Coronary artery (tissue), 2 donors: Measurements from ENCODE around the gene CNKSR1.

Experiments used
- DNase-seq: peaks from one replicate; pipeline ENCODE4 v3.0.0-alpha.2; 2017; ENCODE audit warnings: low spot score
- H3K27ac ChIP-seq, 2 donors: fragments of 200-600 bp; sonication (generic); one replicate each; pipeline ENCODE4 v1.5.1; 2016 to 2019
- H3K4me3 ChIP-seq: fragments of 200-600 bp; sonication (generic); 2 replicates; pipeline ENCODE4 v1.5.1; 2016; ENCODE audit warnings: mild to moderate bottlenecking, moderate library complexity
- CTCF ChIP-seq: fragments of 200-600 bp; sonication (generic); IDR thresholded peaks from one replicate; pipeline ENCODE4 v1.5.1; 2019; ENCODE audit warnings: antibody characterized with exemption

The CNKSR1 gene

GRCh38 chr1:26142159-26142558 is 35.1 kb upstream of the CNKSR1 start:
- TF ChIP-seq CTCF = no peak
- Histone ChIP-seq H3K4me3 (no peak overlapping the region), H3K27ac (no peak overlapping the region)
- DNase-seq = no peak

GRCh38 chr1:26145041-26145959 is 32.0 kb upstream of the CNKSR1 start:
- Histone ChIP-seq H3K27ac (no peak overlapping the region), H3K4me3 (no peak overlapping the region)
- peak; percentile 59 for TF ChIP-seq CTCF
- DNase-seq = no peak

GRCh38 chr1:26145960-26146294 is 31.4 kb upstream of the CNKSR1 start:
- no peak for TF ChIP-seq CTCF
- H3K27ac ChIP-seq = no peak overlapping the region
- no peak overlapping the region for H3K4me3 ChIP-seq
- DNase-seq = no peak

- Histone ChIP-seq H3K27ac (no peak overlapping the region), H3K4me3 (no peak overlapping the region)
- DNase-seq = no peak
- TF ChIP-seq CTCF = no peak
Observed at GRCh38 chr1:26148887-26149286, 28.4 kb upstream of the CNKSR1 start.

GRCh38 chr1:26153966-26154532 is 23.2 kb upstream of the CNKSR1 start:
- TF ChIP-seq CTCF = no peak
- Histone ChIP-seq H3K4me3 (no peak overlapping the region), H3K27ac (no peak overlapping the region)
- no peak for DNase-seq

- no peak for DNase-seq
- peak overlapping the region in 1 of 2 donors; percentile 54 for H3K27ac ChIP-seq
- no peak for TF ChIP-seq CTCF
- H3K4me3 ChIP-seq = no peak overlapping the region
Observed at GRCh38 chr1:26154750-26155149, 22.5 kb upstream of the CNKSR1 start.
